Mucosa of rectum (tissue), 2 donors: Measurements from ENCODE around the gene MACROD2.
"Not testable (repeated sequence)": the region's sequence is repeated elsewhere in the genome, so short reads cannot be mapped to it uniquely, and the experiment has no call there.

Experiments
- H3K27ac ChIP-seq, 2 donors: one replicate each; pipeline ENCODE4 v1.7.0; 2013; ENCODE audit warnings: inconsistent platforms in 2 of 2, low read depth in 2 of 2, low read length in 2 of 2
- H3K27me3 ChIP-seq, 2 donors: one replicate each; pipeline ENCODE4 v1.7.0; 2013; ENCODE audit warnings: low read length in 2 of 2; ENCODE audit not compliant: control insufficient read depth in 2 of 2, insufficient read depth in 2 of 2
- H3K36me3 ChIP-seq, 2 donors: one replicate each; pipeline ENCODE4 v1.7.0; 2013; ENCODE audit warnings: low read length in 2 of 2; ENCODE audit not compliant: control insufficient read depth in 2 of 2, insufficient read depth in 2 of 2
- H3K4me1 ChIP-seq, 2 donors: one replicate each; pipeline ENCODE4 v1.7.0; 2013; ENCODE audit warnings: low read length in 2 of 2, mild to moderate bottlenecking in 1 of 2; ENCODE audit not compliant: control insufficient read depth in 2 of 2, insufficient read depth in 2 of 2
- H3K4me3 ChIP-seq, 2 donors: one replicate each; pipeline ENCODE4 v1.7.0; 2013; ENCODE audit warnings: low read length in 2 of 2
- H3K9ac ChIP-seq, 2 donors: one replicate each; pipeline ENCODE4 v1.7.0; 2013; ENCODE audit warnings: low read length in 2 of 2, low read depth in 1 of 2, mild to moderate bottlenecking in 1 of 2
- H3K9me3 ChIP-seq, 2 donors: one replicate each; pipeline ENCODE4 v1.7.0; 2013; ENCODE audit warnings: low read length in 2 of 2; ENCODE audit not compliant: control insufficient read depth in 2 of 2
- donor health status: healthy.
- donor health status: Normal muscosa, but diverticular disease.

MACROD2 gene

DNA sequence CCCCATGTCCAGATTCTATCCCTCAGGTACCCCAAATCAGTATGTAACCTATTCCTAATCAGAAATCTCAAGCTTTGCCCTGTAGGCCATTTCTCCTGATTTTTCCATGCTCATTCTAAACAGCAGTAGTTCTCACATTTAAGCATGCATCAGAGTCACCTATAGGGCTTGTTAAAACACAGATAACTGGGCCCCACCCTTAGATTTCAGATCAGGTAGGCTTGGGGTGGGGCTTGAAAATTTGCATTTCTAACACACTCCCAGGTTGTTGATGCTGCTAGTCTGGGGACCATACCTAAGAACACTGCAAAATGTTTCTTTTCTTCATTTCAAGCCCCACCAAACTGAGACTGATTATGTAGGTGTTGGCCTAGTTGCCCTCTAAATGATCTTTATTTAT lies 963.3 kb downstream of the MACROD2 start:
- no peaks in the 10 kb centered on the region for H3K9me3 ChIP-seq
- no peak overlapping the region for H3K27ac ChIP-seq
- H3K4me3 ChIP-seq = no peak overlapping the region
- H3K27me3 ChIP-seq = no peaks in the 10 kb centered on the region
- H3K9ac ChIP-seq = no peak overlapping the region
- H3K36me3 ChIP-seq = no peaks in the 10 kb centered on the region
- no peaks in the 10 kb centered on the region for H3K4me1 ChIP-seq

DNA sequence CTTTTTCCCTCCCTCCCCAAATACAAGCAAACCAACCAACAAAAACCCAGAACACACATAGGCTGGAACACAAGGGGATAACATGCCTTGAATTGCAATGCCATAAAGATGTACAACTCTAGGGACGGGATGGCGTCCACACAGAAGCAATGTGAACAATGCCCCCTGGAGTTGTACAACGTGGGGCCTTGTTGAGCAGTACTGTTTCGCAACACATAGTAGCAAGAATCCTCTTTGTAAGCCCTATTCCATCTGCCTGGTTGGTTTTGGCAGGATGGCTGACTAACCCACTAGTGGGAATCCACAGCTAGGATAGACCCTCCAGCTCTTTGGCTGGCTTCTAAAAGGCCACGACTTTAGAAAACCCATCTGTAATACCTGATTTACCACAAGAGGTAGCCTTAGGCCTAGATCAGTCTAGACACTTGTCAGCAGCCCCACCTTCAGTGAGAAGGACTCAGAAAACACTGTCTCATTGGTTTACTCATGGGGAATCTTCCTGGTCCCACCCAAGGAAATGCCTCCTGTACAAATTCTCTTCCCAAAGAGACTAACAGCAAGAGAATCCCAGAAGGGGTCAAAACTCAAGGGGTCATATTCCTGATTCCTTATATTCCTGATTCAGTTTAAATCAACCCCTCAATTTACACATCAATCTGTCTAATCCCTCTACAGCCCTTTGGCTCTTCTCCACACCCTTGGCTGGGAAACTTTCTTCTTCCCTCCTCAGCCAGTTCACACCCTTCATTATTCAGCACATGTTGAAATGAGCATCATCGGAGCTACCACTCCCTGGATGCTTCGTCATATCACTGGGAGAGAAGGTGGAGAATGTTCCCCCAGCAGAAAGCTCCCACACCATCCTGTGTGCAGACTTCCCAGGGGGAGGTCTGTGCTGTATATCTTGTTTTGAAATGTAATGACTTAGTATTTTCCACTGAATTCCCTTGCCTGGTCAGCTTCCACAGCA lies 964.5 kb downstream of the MACROD2 start:
- H3K4me3 ChIP-seq = no peak overlapping the region
- H3K4me1 ChIP-seq = no peaks in the 10 kb centered on the region
- H3K36me3 ChIP-seq = no peaks in the 10 kb centered on the region
- no peak overlapping the region for H3K9ac ChIP-seq
- no peaks in the 10 kb centered on the region for H3K27me3 ChIP-seq
- no peaks in the 10 kb centered on the region for H3K9me3 ChIP-seq
- no peak overlapping the region for H3K27ac ChIP-seq

DNA sequence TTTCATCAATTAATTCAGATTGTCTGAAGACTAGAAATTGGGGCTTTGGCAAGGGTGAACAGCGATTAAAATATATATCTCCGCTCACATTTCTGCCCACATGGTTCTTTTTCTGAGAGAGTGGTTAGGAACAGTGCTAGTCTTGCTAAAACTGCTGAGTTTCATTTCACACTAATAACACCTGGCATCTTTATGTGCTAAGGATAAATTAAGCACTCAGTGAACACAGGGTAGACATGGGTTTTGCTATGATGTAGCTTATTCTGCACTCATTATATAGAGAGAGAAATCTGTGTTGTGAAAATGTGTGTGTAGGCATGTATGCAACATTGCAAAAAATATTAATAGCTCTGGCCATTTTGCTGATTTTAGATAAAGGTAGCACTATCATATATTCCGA lies 965.5 kb downstream of the MACROD2 start:
- no peaks in the 10 kb centered on the region for H3K4me1 ChIP-seq
- no peaks in the 10 kb centered on the region for H3K9me3 ChIP-seq
- no peak overlapping the region for H3K9ac ChIP-seq
- H3K27ac ChIP-seq = no peak overlapping the region
- no peaks in the 10 kb centered on the region for H3K27me3 ChIP-seq
- H3K4me3 ChIP-seq = no peak overlapping the region
- H3K36me3 ChIP-seq = no peaks in the 10 kb centered on the region

DNA sequence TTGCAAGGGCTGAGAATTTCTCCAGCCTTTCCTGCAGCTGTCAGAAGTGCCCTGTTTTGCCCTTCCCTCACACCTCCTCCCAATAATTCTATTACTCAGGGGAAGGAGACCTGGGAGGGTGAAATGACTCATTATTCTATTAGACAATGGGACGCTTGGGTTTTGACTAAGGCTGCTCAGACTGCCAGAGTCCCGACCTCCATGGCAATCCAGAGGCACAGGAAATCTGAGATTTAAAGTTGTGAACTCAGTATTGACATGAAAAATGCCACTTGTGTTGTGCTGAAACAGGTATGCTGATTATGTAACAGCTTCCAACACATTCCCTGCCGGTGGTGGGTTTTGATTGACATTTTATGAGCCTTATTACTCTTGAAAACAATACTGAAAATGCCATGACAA lies 967.9 kb downstream of the MACROD2 start:
- H3K27ac ChIP-seq = no peak overlapping the region
- H3K36me3 ChIP-seq = no peaks in the 10 kb centered on the region
- H3K4me1 ChIP-seq = no peaks in the 10 kb centered on the region
- no peak overlapping the region for H3K4me3 ChIP-seq
- H3K9ac ChIP-seq = no peak overlapping the region
- no peaks in the 10 kb centered on the region for H3K9me3 ChIP-seq
- no peaks in the 10 kb centered on the region for H3K27me3 ChIP-seq

DNA sequence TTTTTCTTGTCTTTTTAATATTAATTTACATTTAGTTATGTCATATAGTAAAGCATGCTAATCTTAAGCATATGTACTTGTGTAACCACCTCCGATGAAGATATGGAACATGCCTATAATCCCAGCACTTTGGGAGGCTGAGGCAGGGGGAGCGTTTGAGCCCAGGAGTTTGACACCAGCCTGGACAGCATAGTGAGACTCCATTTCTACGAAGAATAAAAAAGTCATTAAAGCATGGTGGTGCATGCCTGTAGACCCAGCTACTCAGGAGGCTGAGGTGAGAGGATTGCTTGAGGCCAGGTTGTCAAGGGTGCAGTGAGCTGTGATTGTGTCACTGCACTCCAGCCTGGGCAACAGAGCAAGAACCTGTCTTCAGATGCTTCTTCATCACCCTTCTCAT lies 970.9 kb downstream of the MACROD2 start:
- H3K27ac ChIP-seq = no peak overlapping the region
- H3K9me3 ChIP-seq = no peaks in the 10 kb centered on the region
- H3K27me3 ChIP-seq = no peaks in the 10 kb centered on the region
- H3K9ac ChIP-seq = no peak overlapping the region
- H3K4me3 ChIP-seq = no peak overlapping the region
- H3K4me1 ChIP-seq = no peaks in the 10 kb centered on the region
- no peaks in the 10 kb centered on the region for H3K36me3 ChIP-seq

DNA sequence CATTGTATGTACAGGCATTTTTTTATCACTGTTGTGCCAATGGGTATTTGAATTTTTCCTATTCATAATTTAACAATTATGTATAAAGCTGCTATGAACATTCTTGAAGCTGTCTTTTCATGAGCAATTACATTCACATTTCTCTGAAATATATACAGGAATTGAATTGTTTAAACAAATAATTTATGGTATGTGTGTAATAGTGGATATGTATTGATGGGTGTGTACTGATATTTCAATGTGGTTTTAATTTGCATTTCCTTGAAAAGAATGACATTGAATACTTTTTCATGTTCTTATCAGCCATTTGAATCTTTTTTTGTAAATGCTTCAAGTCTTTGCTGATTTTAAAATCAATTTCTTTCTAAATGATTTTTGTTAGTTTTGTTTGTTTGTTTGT lies 971.5 kb downstream of the MACROD2 start:
- Histone ChIP-seq H3K27ac (no peak overlapping the region), H3K27me3 (no peaks in the 10 kb centered on the region), H3K4me1 (no peaks in the 10 kb centered on the region), H3K9me3 (no peaks in the 10 kb centered on the region), H3K9ac (no peak overlapping the region), H3K36me3 (no peaks in the 10 kb centered on the region), H3K4me3 (no peak overlapping the region)

DNA sequence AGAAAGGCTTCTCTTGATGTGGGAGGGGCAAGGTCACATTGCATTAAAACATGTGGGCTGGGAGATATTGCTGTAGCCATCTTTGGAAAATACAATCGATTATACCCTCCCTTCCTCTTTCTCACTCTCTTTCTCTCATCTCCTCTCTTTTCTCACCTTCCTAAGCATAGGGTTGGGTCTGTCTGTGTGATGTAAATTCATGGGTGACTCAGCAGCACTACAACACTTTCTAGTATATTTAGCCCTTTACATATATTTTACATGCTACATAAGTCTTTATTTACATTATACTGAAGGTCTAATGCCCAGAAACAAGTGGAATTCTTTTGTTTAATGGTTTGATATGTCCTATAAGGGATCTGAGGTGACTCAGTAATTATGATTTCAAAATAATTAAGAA lies 976.9 kb downstream of the MACROD2 start:
- Histone ChIP-seq H3K4me1 (no peaks in the 10 kb centered on the region), H3K27ac (no peak overlapping the region)

DNA sequence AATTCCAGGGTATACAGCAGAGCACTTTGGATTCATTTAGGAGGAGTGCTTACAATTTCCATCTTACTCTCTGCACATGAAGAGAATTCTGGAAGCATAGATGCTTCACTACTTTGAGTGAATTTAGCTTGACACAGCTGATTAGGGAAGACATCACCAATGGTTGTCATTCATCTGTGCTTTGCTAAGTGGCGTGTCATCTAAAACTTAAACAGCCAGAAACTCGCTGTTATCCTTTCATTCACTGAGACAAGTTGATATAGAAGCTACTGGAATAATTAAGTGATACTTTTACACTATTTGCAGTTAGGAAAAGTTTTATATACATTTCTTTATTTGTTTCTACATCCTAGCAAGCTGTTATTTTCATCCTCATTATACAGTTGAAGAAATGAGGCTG lies 977.4 kb downstream of the MACROD2 start:
- H3K36me3 ChIP-seq = no peaks in the 10 kb centered on the region
- no peak overlapping the region for H3K4me3 ChIP-seq
- no peak overlapping the region for H3K9ac ChIP-seq
- no peaks in the 10 kb centered on the region for H3K27me3 ChIP-seq
- no peaks in the 10 kb centered on the region for H3K9me3 ChIP-seq
- H3K27ac ChIP-seq = no peak overlapping the region
- no peaks in the 10 kb centered on the region for H3K4me1 ChIP-seq

More for the DNA sequence above, 976.9 kb downstream of the MACROD2 start:
- Histone ChIP-seq H3K9me3 (no peaks in the 10 kb centered on the region), H3K9ac (no peak overlapping the region), H3K36me3 (no peaks in the 10 kb centered on the region), H3K4me3 (no peak overlapping the region), H3K27me3 (no peaks in the 10 kb centered on the region)

DNA sequence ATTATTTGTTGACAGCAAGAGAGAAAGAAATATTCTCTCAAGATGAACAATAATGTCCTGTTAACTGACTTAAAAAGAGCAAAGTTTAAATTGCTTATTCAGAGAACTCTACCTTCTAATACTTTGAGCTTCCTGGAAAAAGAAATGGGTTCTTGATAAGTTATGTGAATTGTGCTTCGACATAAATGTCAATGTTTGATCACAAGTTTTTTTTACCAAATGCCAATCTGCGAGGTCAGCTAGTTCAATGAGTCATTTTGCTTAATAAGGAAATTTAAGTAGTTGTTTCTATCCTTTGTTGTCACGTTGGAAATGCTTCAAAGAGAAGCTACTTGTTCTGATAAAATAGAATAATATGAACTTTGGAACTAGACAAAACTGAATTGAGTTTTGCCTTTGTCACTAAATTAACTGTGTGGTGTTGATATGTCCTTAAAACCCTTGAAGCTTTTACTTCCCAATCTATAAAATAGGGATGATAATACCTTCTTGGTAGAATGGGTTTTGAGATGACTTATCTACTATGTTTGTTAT lies 984.2 kb downstream of the MACROD2 start:
- Histone ChIP-seq H3K9me3 (no peaks in the 10 kb centered on the region), H3K4me3 (no peak overlapping the region), H3K9ac (no peak overlapping the region), H3K36me3 (no peaks in the 10 kb centered on the region), H3K27ac (no peak overlapping the region), H3K27me3 (no peaks in the 10 kb centered on the region), H3K4me1 (no peaks in the 10 kb centered on the region)

DNA sequence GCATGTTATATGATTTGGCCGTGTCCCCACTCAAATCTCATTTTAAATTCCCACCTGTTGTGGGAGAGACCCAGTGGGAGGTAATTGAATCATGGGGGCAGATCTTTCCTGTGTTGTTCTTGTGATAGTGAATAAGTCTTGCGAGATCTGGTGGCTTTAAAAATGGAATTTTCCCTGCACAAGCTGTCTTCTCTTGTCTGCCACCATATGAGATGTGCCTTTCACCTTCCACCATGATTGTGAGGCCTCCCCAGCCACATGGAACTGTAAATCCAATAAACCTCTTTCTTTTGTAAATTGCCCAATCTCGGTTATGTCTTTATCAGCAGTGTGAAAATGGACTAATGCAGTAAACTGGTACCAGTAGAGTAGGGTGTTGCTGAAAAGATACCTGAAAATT lies 986.2 kb downstream of the MACROD2 start:
- not testable (repeated sequence) for H3K27ac ChIP-seq, H3K4me3 ChIP-seq, H3K36me3 ChIP-seq, H3K4me1 ChIP-seq, H3K9ac ChIP-seq, H3K9me3 ChIP-seq, H3K27me3 ChIP-seq
